HepG2 (cell line): ENCODE data around the gene UBXN1. TPM values are rescaled to one million over a fixed set of nuclear protein-coding genes. Genes with fewer than 3 reads are reported as not detected.
A peak's percentile ranks its signal among the peaks of the same experiment; 100 is the strongest.

Experiments used
- CHD4 ChIP-seq: fragments of 200-600 bp; sonication (generic); IDR thresholded peaks from 2 replicates; pipeline ENCODE4 v1.7.0; 2017; ENCODE audit warnings: mild to moderate bottlenecking, low read length, borderline replicate concordance
- CREM ChIP-seq, 2 experiments: sonication (generic) in 1 of 2; formaldehyde crosslinking in 1 of 2; IDR thresholded peaks; 2 replicates each; pipeline versions ENCODE4 v1.4.0 to v1.6.1; 2016 to 2020; ENCODE audit warnings: antibody characterized with exemption in 1 of 2, mild to moderate bottlenecking in 1 of 2, missing genetic modification reagents in 1 of 2
- ERF ChIP-seq: IDR thresholded peaks from 2 replicates; pipeline ENCODE4 v1.6.1; 2018; ENCODE audit warnings: missing biosample characterization, missing genetic modification reagents
- GPN1 ChIP-seq: sonication (generic); formaldehyde crosslinking; IDR thresholded peaks from 2 replicates; pipeline ENCODE4 v1.5.1; 2020; ENCODE audit warnings: missing genetic modification reagents, borderline replicate concordance
- KLF15 ChIP-seq: sonication (generic); formaldehyde crosslinking; IDR thresholded peaks from 2 replicates; pipeline ENCODE4 v1.8.1; 2023; ENCODE audit warnings: borderline replicate concordance, mild to moderate bottlenecking, inconsistent platforms, missing genetic modification reagents, mixed read lengths
- MEIS2 ChIP-seq: sonication (generic); formaldehyde crosslinking; IDR thresholded peaks from 2 replicates; pipeline ENCODE4 v1.9.0; 2021; ENCODE audit warnings: mild to moderate bottlenecking, missing genetic modification reagents
- RBM39 ChIP-seq: fragments of 200-400 bp; formaldehyde crosslinking; IDR thresholded peaks from one replicate; pipeline ENCODE4 v1.6.1; 2018; ENCODE audit warnings: antibody characterized with exemption, mild to moderate bottlenecking, low read depth, low read length; ENCODE audit not compliant: poor library complexity, severe bottlenecking
- RFX5 ChIP-seq: IDR thresholded peaks from 2 replicates; pipeline ENCODE4 v1.6.1; 2011; ENCODE audit warnings: low read depth, low read length, improper control_type of control experiment
- RNF219 ChIP-seq: sonication (generic); formaldehyde crosslinking; IDR thresholded peaks from 2 replicates; pipeline ENCODE4 v1.5.0; 2020; ENCODE audit warnings: mild to moderate bottlenecking, missing genetic modification reagents
- ZNF484 ChIP-seq: sonication (generic); formaldehyde crosslinking; IDR thresholded peaks from 2 replicates; pipeline ENCODE4 v1.5.1; 2020; ENCODE audit warnings: mild to moderate bottlenecking, low read depth, missing genetic modification reagents, borderline replicate concordance
- ZNF577 ChIP-seq: sonication (generic); formaldehyde crosslinking; IDR thresholded peaks from 2 replicates; pipeline ENCODE4 v1.4.0; 2020; ENCODE audit warnings: mild to moderate bottlenecking, low read depth, missing genetic modification reagents, borderline replicate concordance
- polyA plus RNA-seq, 8 experiments: library from polyadenylated mRNA; depleted of rRNA in 3 of 8; stranded (reverse) in 7 of 8; unstranded in 1 of 8; fragments of >200 nt; fragmentation: Illumina TruSeq in 4 of 8; extraction: Trizol in 4 of 8; gene quantifications; 2 replicates each; pipeline versions ENCODE4 v1.2.1 to v1.2.3, GENCODE V29; 2011 to 2016; ENCODE audit warnings: low read depth in 4 of 8, missing spikeins in 1 of 8, mixed read lengths in 1 of 8; ENCODE audit not compliant: insufficient read depth in 1 of 8
- total RNA-seq, 5 experiments: library from RNA; depleted of rRNA; stranded (reverse); fragments of >200 nt; fragmentation: Illumina TruSeq; extraction: Trizol; gene quantifications; 2 replicates each; pipeline ENCODE4 v1.2.3, GENCODE V29; 2016; ENCODE audit warnings: low read depth in 1 of 5
- TF ChIP-seq, protein P1 (sequence below): sonication (generic); formaldehyde crosslinking; IDR thresholded peaks from 2 replicates; pipeline ENCODE4 v1.4.0; 2020; ENCODE audit warnings: missing genetic modification reagents
- TF ChIP-seq, protein P2 (sequence below): IDR thresholded peaks from 2 replicates; pipeline ENCODE4 v1.6.1; 2016

The UBXN1 gene
- total and polyA plus RNA-seq, 2 of the 13 experiments (the other 11 are each of a cell fraction or from before 2014, with no cell fraction given): 47.5 to 52.4 TPM

- peak; percentile 74 for TF ChIP-seq CREM (IDR thresholded peaks at IDR 0.05)
- TF ChIP-seq CREM (CRISPR knock-in tag; IDR thresholded peaks at IDR 0.05): no peak
- TF ChIP-seq ZNF577: no peak
- 0 out of 2 replicates have a peak, but pooled peaks have one; percentile 16 for TF ChIP-seq GPN1 (CRISPR knock-in tag)
- 0 out of 2 replicates have a peak, but pooled peaks have one; percentile 19 for TF ChIP-seq RFX5
- TF ChIP-seq ZNF484 (CRISPR knock-in tag): no peak
- TF ChIP-seq, protein P1, sequence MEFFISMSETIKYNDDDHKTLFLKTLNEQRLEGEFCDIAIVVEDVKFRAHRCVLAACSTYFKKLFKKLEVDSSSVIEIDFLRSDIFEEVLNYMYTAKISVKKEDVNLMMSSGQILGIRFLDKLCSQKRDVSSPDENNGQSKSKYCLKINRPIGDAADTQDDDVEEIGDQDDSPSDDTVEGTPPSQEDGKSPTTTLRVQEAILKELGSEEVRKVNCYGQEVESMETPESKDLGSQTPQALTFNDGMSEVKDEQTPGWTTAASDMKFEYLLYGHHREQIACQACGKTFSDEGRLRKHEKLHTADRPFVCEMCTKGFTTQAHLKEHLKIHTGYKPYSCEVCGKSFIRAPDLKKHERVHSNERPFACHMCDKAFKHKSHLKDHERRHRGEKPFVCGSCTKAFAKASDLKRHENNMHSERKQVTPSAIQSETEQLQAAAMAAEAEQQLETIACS (CRISPR knock-in tag): no peak
- no peak for TF ChIP-seq CHD4
- TF ChIP-seq RBM39: peak; percentile 65
- TF ChIP-seq, protein P2, sequence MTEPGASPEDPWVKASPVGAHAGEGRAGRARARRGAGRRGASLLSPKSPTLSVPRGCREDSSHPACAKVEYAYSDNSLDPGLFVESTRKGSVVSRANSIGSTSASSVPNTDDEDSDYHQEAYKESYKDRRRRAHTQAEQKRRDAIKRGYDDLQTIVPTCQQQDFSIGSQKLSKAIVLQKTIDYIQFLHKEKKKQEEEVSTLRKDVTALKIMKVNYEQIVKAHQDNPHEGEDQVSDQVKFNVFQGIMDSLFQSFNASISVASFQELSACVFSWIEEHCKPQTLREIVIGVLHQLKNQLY (CRISPR knock-in tag): no peak; the same call in 1 of the 2 replicates
- peak; percentile 80 for TF ChIP-seq ERF (CRISPR knock-in tag)
- no peak for TF ChIP-seq RNF219 (CRISPR knock-in tag)
- TF ChIP-seq KLF15 (CRISPR knock-in tag): no peak; the same call in 1 of the 2 replicates
- no peak; the same call in 1 of the 2 replicates for TF ChIP-seq MEIS2 (CRISPR knock-in tag)
- TF ChIP-seq, all 625 proteins: peak for 221
Measured at GRCh38 chr11:62645946-62646824, 32.7 kb downstream of the UBXN1 start, which contains the start of gene GANAB (continued).
